GF-D8 (cell line): Measurements from ENCODE around the gene DKK2.

Experiments
- DNase-seq: peaks from one replicate; lab custom pipeline; 2025; lab: John Stamatoyannopoulos, UW

Gene DKK2

GRCh38 chr4:107017443-107018343, 18.4 kb downstream of the DKK2 start:
- no peak for DNase-seq

DNA sequence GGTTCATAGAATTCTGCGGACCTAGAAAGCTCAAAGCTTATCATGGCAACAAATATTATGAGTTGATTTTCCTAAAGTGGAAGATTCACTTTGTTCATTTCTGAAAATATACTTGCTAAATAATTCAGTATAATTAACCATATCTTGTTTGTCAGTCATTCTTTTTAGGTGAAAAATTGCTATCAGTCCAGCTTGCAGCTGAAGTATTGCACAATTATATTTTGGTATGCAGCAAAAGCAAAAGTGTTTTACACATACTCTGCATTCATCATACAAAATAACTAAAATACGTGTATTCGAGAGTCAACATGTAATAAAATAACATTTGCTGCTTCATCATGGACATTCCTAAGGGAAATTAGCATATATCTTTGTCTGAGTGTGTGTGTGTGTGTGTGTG, 24.8 kb downstream of the DKK2 start:
- DNase-seq = no peak

- DNase-seq = no peak
These were observed 26.7 kb downstream of the DKK2 start for GRCh38 chr4:107009196-107009968.

GRCh38 chr4:107008115-107008514, 28.0 kb downstream of the DKK2 start:
- no peak for DNase-seq

DNA sequence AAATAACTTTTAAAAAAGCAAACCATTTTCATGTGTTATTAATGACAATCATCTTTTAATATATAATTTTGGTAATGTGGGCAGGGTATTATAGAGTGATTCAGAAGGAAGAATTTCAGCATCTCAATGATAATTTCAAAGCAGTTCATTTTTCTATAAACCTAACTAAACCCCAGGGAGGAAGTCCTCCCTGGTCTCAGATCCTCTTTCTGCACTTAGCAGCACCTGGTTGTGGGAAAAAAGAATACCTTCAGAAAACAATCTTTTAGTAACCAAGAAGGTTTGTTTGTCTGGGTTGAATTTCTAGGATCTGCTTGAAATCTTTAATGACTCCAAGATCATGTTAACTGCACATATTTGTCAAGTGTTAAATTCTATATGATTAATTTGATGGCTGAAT, 29.9 kb downstream of the DKK2 start:
- DNase-seq = no peak

DNA sequence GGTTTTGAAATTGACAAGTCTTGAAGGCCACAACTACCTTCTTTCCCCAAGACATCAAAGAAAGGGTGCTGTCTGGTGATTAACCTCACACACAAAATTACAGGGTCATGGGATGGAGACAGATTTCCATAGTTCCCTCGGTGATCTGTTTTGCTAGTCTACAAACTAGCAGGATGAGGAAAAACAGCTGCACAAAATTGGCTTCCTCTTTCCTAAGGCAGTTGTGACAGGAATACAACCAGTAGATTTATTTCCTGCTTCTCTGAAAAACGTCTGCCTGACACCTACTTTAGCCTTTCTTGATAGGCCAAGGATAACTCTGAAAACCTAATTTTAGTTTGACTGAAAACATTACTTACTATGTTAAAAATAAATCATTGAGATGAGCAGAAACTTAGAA, 39.6 kb downstream of the DKK2 start:
- DNase-seq = no peak

- DNase-seq = no peak
These were observed 42.3 kb downstream of the DKK2 start for GRCh38 chr4:106993827-106994226.

DNA sequence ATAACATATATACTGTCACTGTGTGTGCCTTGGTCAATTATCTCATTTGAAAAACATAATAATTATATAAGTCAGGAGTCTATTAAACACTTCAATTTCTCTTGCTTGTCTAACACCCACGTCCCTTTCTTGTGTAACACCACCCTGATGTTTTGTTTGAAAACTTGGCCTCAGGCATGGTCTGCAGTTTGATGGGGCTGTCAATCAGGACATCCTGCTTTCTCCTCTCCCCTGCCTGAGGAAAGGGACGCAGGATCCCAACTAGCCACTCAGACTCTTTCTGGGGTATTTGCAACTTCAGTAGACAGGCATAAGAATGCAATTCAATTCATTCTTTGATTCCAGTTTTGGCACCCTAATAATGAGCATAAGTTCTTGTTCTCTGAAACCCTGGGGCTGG, 48.8 kb downstream of the DKK2 start:
- DNase-seq = no peak

DNA sequence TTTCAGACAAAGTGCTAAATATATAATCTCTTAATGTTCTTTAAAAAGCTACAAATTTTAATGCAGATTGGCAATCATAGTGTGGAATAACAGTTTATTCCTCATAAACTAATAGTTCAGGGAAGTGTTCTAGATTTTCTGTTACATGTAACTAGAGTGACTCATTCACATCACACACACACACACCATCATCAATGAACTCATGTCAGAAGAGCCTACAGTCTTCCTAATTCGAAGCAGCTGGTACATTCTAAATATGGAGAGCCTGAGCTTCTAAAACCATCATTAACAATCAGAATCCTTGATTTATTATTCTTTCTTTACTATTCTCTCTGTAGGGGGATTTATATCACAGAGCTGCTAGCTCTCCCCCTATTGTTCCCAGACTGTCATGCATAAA, 49.6 kb downstream of the DKK2 start:
- no peak for DNase-seq

DNA sequence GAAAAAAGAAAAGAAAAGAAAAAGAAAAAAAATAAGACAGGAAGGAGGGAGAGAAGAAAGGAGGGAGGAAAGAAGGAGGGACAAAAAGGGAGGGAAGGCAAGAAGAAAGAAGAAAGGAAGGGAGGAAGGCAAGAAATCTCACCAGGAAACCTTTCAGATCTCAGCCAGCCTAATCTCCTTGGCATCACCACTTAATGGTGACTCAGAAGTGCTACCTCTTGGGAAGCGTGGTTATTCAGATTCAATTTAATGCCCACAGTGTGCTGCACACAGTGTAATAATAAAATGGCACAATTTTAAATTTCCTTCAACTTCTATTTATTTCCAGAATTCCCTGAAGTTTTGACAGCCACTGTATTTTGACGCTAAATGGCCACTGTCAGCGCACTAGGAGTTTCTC, 50.3 kb downstream of the DKK2 start:
- DNase-seq = no peak

- no peak for DNase-seq
These were observed 53.4 kb downstream of the DKK2 start for GRCh38 chr4:106982711-106983211.

- DNase-seq = no peak
These were observed 54.7 kb downstream of the DKK2 start for GRCh38 chr4:106981431-106981830.

DNA sequence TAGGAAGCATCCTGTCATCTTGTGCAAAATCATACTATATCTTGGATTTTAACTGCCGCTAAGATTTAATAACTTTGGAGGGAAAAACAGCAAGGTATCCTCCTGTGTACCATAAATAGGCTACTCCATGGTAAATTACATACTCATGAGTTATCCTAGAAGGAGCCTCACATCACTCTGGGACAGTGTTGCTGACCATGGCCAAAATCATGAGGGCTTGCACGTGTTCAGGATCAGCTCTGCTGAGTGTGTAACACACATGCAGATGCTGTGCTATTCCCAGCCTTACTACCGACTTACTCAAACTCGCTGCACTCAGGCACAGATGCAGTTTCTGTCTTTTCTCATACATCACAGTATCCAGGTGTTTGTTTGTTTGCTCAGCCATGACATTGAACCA, 56.6 kb downstream of the DKK2 start:
- no peak for DNase-seq

GRCh38 chr4:106978046-106978774, 57.9 kb downstream of the DKK2 start:
- DNase-seq = no peak

DNA sequence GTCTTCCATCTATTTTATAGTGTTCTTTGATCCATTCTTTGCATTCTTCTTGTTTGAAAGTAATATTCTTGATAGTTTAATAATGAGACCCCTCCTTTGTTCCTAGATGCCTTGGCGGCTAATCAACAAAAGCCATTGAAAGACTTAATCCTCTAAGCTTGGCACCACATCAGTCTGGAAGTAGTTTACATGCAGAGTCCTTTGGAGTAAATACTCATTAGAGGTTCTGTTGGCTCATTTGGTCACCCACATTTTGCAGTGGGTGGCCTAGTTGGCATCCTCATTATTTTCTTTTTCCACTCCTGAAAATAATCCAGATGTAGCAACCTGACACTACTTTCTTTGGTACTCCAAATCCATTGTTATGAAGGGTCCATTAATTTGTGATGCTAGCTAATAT, 64.5 kb downstream of the DKK2 start:
- DNase-seq = no peak

DNA sequence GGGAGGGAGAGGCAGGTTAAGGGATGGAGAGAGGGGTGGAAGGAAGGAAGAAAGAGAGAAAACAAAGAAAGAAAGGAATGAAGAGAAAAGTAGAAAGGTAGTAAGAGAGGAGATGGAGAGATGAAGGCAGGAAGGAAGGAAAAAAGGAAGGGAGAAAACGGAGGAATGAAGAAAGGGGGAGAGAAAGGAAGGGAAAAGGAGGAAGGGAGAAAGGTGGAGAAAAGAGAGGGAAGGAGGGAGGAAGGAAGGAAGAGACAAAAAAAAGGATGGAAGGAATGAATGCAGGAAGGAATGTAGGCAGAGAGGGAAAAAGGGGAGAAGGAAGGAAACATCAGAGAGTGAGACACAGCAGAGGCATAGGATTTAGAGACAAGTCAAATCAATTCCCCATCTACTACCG, 68.2 kb downstream of the DKK2 start:
- DNase-seq = no peak

DNA sequence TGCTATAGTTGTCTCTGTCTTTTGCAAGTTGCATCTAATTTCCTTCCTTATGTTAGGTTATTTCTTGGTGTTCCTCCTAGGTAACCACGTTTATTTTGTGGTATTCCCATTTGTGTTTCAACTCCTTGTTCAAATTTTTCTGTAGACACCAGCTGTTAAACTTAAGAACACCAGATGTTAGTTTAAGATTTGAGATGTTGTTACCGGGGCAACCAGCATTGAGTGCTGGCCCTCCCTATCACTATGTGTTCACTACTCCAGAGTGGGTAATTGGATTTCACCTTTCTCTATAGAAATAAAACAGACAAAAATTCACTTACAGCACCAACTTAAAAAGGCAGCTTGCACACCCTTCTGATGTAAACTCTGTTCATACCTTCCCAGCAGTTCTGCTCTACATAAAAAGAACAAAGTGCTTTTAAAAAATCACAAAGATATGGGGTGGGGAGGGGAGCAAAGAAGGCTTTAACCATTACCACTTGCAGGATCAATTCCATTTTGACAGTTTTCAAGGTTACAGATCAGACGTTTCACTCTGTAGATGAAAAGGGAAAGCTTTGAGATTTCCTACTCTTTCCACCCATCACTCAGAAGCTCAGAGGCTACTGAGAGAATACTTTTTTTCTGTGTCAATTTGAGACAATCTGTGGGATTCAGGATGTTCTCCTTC, 82.9 kb downstream of the DKK2 start:
- DNase-seq = no peak

GRCh38 chr4:106951891-106952290, 84.2 kb downstream of the DKK2 start:
- no peak for DNase-seq

- DNase-seq = no peak
These were observed 94.3 kb downstream of the DKK2 start for GRCh38 chr4:106941841-106942240.

- DNase-seq = no peak
These were observed 105.6 kb downstream of the DKK2 start for GRCh38 chr4:106930522-106930921.

DNA sequence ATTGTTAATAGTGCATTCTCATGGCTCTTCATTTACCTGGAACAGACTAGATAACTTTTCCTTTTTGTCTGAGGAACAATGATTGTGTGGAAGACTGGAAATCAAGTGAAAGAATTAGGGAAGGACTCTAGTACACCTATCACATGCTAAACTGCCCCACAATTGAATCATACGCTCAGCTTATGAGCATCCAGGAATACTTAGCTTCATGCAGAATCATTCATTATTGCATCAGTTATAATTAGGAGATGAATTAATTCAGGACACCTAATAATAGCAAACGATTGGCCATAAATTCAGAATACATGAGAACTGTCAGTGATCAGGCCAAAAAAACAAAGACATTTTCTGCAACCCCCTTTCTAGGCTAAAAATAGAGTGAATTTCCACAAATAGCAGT, 106.9 kb downstream of the DKK2 start:
- DNase-seq = no peak

GRCh38 chr4:106914223-106914622, 121.9 kb downstream of the DKK2 start:
- no peak for DNase-seq
